Measurements from ENCODE around the gene ACO2.

DNA sequence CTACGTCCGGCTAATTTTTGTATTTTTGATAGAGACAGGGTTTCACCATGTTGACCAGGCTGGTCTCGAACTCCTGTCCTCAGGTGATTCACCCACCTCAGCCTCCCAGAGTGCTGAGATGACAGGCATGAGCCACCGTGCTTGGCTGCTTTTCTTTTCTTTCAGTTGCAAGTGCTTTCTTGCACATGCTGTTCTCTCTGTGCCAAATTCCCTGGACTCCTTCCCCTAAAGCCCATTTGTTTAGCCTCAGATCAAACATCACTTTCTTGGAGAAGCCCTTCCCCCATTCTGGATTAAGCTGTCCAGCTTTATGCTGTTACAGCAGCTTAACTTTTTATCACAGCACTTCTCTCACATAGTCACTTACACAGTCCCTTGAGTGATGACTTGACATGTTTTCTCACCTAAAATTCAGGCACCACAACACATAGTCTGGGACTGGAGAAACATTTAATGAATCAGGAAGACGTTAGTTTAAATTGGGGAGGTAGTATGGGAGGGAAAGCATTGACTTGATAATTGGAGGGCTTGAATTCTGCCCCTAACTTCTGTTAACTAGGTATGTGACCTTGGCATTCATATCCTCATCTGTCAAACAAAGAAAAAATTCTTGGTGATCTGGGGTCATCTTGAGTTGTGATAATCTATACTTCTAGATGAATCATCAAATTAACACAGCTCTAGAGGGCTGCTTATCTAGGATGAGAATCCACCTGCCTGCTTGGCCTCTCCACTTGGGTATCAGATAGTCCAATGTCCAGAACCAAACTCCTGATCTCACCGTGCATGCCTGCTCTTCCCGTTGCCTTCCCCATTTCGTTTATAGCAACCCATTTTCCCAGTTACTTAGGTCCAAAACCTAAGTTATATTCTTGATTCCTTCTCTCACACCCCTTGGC is 18.4 kb downstream of the ACO2 start:
- TF ChIP-seq, protein P1, sequence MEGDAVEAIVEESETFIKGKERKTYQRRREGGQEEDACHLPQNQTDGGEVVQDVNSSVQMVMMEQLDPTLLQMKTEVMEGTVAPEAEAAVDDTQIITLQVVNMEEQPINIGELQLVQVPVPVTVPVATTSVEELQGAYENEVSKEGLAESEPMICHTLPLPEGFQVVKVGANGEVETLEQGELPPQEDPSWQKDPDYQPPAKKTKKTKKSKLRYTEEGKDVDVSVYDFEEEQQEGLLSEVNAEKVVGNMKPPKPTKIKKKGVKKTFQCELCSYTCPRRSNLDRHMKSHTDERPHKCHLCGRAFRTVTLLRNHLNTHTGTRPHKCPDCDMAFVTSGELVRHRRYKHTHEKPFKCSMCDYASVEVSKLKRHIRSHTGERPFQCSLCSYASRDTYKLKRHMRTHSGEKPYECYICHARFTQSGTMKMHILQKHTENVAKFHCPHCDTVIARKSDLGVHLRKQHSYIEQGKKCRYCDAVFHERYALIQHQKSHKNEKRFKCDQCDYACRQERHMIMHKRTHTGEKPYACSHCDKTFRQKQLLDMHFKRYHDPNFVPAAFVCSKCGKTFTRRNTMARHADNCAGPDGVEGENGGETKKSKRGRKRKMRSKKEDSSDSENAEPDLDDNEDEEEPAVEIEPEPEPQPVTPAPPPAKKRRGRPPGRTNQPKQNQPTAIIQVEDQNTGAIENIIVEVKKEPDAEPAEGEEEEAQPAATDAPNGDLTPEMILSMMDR (IDR thresholded peaks at IDR 0.05): no peak
- TF ChIP-seq POLR2A (IDR thresholded peaks at IDR 0.05): no peak
